HG03432 (cell line): Measurements from ENCODE around the gene ZNF277.

Experiments used
- ATAC-seq: cut with Tn5 transposase; IDR thresholded peaks from one replicate; pipeline ENCODE4 v1.9.1; 2021; ENCODE audit warnings: mild to moderate bottlenecking, moderate library complexity; ENCODE audit not compliant: unreplicated experiment

ZNF277 gene

GRCh38 chr7:112183266-112183665 is 23.2 kb upstream of the ZNF277 start:
- ATAC-seq, result no peak

GRCh38 chr7:112184455-112184854 is 22.0 kb upstream of the ZNF277 start:
- ATAC-seq, result no peak

GRCh38 chr7:112185005-112185834 is 21.3 kb upstream of the ZNF277 start:
- ATAC-seq, result peak; percentile 49

- no peak for ATAC-seq
Observed at GRCh38 chr7:112186300-112186699, 20.2 kb upstream of the ZNF277 start.

GRCh38 chr7:112188257-112188656 is 18.2 kb upstream of the ZNF277 start:
- no peak for ATAC-seq

- no peak for ATAC-seq
Observed at GRCh38 chr7:112189691-112190090, 16.8 kb upstream of the ZNF277 start.

GRCh38 chr7:112190120-112190519 is 16.4 kb upstream of the ZNF277 start:
- ATAC-seq, result no peak

GRCh38 chr7:112192236-112193154 is 14.0 kb upstream of the ZNF277 start:
- no peak for ATAC-seq

- ATAC-seq, result no peak
Observed at GRCh38 chr7:112193915-112194502, 12.5 kb upstream of the ZNF277 start.

GRCh38 chr7:112195717-112196116 is 10.8 kb upstream of the ZNF277 start:
- ATAC-seq, result no peak

- no peak for ATAC-seq
Observed at GRCh38 chr7:112197322-112197721, 9.2 kb upstream of the ZNF277 start.

- ATAC-seq, result peak; percentile 33
Observed at GRCh38 chr7:112199035-112199655, 7.3 kb upstream of the ZNF277 start.

GRCh38 chr7:112199672-112200071 is 6.8 kb upstream of the ZNF277 start:
- ATAC-seq, result no peak

GRCh38 chr7:112201411-112201810 is 5.1 kb upstream of the ZNF277 start:
- ATAC-seq, result no peak

GRCh38 chr7:112201839-112202238 is 4.7 kb upstream of the ZNF277 start:
- ATAC-seq, result no peak

GRCh38 chr7:112202816-112203215 is 3.7 kb upstream of the ZNF277 start:
- no peak for ATAC-seq

- ATAC-seq, result no peak
Observed at GRCh38 chr7:112203365-112203739, 3.1 kb upstream of the ZNF277 start.

GRCh38 chr7:112204499-112205342 is 1.8 kb upstream of the ZNF277 start:
- no peak for ATAC-seq

- ATAC-seq, result peak; percentile 15
Observed at GRCh38 chr7:112205343-112206237, 905 bp upstream of the ZNF277 start.
